PFSK-1 (cell line): ENCODE data around the gene WNT5B.

ENCODE experiments used
- POLR2AphosphoS5 ChIP-seq: IDR thresholded peaks from 2 replicates; pipeline ENCODE4 v1.6.1; 2012; ENCODE audit warnings: low read depth, mild to moderate bottlenecking, control low read depth, low read length, moderate library complexity
- REST ChIP-seq, 2 experiments: IDR thresholded peaks; 2 replicates each; pipeline versions ENCODE4 v1.6.1 to v1.8.0; 2011 to 2012; ENCODE audit warnings: low read depth in 2 of 2, low read length in 2 of 2, control low read depth in 1 of 2, inconsistent platforms in 1 of 2, mild to moderate bottlenecking in 1 of 2, moderate library complexity in 1 of 2; ENCODE audit not compliant: insufficient read depth in 1 of 2
- SIN3A ChIP-seq: IDR thresholded peaks from 2 replicates; pipeline ENCODE4 v1.6.1; 2012; ENCODE audit warnings: mild to moderate bottlenecking, low read length, moderate library complexity, borderline replicate concordance; ENCODE audit not compliant: insufficient read depth

- TF ChIP-seq REST (IDR thresholded peaks at IDR 0.05; ENCODE audit: insufficient read depth in 1 of 2, low read depth in 2 of 2, low read length in 2 of 2) (no peak), POLR2AphosphoS5 (no peak), SIN3A (no peak)
Measured at GRCh38 chr12:1582709-1583050, 46.4 kb upstream of the WNT5B start.
